EH (cell line): ENCODE measurements around the gene GALE.
"Not testable (repeated sequence)": the region's sequence is repeated elsewhere in the genome, so short reads cannot be mapped to it uniquely, and the experiment has no call there.

Experiments used
- DNase-seq: peaks from one replicate; pipeline ENCODE4 v3.0.0-alpha.2; 2015; ENCODE audit warnings: low read depth

GALE gene

GRCh38 chr1:23800400-23801337, at the start of gene GALE:
Gene GALE, minus strand, starts transcription at chr1:23800754. Its CDS starts 1,747 bp downstream, at chr1:23799007.
- DNase-seq, result peak; percentile 95

DNA sequence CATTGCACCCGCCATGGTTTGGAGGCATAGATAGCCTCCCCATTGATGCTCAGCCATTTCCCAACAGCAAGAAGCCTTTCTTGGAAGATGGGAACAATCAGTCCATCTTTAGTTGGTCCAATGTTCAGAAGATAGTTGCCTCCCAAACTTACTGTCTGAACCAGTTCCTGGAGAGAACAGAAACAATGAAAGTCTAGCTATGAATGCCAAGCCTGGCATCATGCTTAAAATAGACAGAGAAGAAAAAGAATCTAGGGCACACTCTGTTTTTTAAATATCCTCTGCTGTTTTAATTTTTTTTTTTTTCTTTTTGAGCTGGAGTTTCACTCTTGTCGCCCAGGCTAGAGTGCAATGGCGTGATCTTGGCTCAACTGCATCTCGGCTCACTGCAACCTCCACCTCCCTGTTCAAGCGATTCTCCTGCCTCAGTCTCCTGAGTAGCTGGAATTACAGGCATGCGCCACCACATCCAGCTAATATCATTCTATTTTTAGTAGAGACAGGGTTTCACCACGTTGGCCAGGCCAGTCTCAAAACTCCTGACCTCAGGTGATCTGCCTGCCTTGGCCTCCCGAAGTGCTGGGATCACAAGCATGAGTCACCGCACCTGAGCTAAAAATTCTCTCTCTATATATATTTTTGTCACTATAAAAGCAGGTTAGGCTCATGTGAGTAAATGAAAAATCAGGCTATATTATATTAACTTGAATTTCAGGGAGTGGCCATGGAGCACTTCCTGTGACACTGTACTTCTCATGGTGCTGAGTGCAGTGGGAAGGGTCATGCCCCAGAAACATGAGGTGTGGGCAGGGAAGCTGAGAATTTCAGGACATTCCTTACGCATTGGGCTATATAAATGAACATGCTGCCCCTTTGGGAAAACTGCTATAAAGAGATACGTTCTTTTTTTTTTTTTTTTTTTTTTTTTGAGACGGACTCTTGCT, 48.4 kb upstream of the GALE start:
- no peak for DNase-seq

- not testable (repeated sequence) for DNase-seq
Measured at GRCh38 chr1:23847482-23848095, 47.0 kb upstream of the GALE start.

DNA sequence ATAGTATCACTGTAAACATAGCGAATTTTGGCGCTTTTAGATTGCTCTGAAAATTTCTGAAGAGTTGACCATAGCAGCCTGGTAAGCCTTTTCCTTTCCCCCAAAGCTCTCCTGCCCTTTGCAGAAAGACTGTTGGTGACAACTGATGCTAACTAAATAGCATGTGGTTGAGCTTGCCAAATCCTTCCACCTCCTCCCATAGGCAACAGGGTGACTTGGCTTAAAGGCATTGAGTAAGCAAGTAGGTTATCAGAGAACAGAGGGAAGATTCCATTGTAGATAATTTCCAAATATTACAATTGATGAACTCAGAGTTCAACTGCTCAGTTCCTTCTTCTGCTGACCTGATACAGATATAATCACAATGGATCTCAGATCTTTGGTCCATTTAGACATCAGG, 44.6 kb upstream of the GALE start:
- no peak for DNase-seq

DNA sequence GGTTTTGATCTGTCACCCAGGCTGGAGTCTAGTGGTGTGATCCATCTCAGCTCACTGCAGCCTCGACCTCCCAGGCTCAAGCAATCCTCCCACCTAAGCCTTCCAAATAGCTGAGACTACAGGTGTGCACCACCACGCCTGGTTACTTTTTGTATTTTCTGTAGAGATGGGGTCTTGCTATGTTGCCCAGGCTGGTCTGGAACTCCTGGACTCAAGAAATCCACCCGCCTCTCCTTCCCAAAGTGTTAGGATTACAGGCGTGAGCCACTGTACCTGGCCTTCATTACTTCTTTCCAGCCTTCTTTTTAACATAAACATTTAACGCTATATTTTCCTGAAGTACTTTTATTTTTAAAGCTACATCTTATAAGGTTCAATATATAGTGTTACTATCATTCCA, 43.1 kb upstream of the GALE start:
- no peak for DNase-seq

DNA sequence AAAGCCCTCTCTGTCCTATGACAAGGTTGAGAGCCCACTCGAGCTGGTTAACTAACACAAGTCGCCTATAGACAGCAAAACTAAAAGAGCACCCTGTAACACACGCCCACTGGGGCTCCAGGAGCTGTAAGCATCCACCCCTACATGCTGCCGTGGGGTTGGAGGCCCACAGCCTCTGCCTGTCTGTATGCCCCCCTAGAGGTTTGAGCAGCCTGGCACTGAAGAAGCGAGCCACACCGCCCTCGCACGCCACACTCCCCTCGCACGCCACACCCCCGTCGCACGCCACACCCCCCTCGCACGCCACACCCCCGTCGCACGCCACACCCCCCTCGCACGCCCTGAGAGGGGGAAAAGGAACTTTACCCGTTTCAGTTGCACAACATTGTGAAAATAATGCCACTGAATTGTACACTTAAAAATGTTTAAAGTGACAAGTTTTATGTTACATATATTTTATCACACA, 37.9 kb upstream of the GALE start:
- peak; percentile 59 for DNase-seq

DNA sequence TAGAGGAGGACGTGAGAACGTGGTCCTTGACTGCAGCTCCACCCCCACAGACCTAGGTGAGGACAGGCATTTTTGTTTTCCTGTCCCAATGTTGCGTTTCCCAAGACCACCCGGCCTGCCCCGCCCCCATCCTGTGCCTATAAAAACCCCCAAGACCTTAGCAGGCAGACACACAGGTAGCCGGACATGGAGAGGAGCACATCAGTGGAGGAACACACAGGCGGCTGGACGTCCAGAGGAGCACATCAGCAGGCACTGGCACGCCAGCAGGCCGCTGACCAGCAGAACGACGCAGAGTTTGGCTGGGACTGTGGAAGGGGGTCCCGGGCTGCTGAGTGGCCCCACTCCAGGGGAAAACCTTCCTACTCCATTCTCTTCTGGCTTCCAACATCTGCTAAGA, 37.4 kb upstream of the GALE start:
- peak; percentile 2 for DNase-seq

GRCh38 chr1:23836037-23836436, 35.5 kb upstream of the GALE start:
- DNase-seq, result no peak

GRCh38 chr1:23834156-23834555, 33.6 kb upstream of the GALE start:
- DNase-seq, result not testable (repeated sequence)

GRCh38 chr1:23827717-23828116, 27.2 kb upstream of the GALE start:
- no peak for DNase-seq

DNA sequence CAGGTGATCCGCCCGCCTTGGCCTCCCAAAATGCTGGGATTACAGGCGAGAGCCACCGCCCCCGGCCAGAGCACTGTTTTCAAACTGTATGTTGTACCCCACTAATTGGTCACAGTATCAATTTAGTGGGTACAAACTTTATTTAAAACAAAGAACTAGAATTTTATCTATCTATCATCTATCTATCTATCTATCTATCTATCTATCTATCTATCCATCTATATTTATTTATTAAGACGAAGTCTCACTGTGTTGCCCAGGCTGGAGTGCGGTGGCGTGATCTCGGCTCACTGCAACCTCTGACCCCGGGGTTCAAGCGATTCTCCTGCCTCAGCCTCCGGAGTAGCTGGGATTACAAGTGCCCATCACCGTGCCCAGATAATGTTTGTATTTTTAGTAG, 26.0 kb upstream of the GALE start:
- DNase-seq, result not testable (repeated sequence)

DNA sequence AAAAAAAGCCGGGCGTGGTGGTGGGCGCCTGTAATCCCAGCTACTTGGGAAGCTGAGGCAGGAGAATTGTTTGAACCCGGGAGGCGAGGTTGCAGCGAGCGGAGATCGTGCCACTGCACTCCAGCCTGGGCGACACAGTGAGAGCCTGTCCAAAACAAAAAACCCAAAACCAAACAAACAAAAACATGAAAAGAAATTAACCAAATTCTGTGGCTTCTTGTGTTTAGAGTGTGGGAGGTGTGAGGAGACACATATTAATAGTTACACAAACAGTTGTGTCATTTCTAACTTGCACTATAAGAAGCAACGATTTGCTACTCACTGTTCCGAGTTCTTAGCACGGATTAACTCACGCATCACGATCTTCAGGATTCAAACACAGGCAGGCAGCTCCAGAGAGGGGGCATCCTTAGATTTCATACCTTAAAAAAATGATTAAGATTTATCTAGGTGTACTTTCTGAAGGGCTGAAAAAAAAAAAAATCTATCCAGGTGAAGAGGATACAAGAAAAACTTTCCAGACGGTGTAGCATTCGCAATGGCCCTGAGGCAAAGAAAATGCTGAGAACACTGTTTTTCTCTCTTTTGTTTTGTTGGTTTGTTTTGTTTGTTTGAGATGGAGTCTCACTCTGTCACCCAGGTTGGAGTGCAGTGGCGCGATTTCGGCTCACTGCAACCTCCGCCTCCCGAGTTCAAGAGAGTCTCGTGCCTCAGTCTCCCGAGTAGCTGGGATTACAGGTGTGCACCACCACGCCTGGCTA, 25.4 kb upstream of the GALE start:
- DNase-seq, result no peak

GRCh38 chr1:23825076-23825761, 24.7 kb upstream of the GALE start, which contains the start of gene HMGCL:
Gene HMGCL, minus strand, starts transcription at chr1:23825429. Its CDS starts 14 bp downstream, at chr1:23825415.
- DNase-seq, result peak; percentile 91

- DNase-seq, result no peak
Measured at GRCh38 chr1:23824711-23825075, 24.1 kb upstream of the GALE start.

DNA sequence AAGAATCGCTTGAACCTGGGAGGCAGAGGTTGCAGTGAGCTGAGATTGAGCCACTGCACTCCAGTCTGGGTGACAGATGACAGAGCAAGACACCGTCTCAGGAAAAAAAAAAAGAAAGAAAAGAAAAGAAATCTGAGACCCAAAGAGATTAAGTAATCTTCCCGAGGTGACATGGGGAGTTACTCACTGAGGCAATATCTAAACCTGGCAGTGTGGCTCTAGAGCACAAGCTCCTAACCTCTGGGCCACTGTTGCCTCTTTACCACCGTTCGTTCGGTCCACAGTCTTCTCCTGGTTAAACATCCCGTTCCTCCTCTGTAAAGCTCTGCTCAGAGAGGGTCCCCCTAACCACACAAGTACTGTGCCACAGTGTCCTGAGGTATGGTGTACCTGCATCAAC, 23.2 kb upstream of the GALE start:
- DNase-seq, result no peak

- no peak for DNase-seq
Measured at GRCh38 chr1:23817633-23818032, 17.1 kb upstream of the GALE start.

DNA sequence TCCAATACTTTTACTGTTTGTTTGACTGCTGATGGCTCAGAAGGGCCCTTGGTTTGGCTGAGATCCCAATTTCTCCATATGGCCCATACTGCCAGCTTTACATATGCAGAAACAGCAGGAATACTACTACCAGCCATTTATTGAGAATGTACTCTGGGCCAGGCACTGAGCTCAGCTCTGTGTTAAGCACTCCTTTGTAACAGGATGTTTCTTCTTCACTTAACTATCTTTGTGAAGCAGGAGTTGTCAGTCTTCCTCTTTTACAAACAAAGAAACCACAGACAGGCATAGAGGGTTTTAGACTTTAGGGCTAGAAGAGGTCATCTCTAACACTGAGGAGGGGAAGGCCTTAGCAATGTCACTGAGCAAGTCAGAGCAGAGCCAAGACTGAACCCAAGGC, 16.4 kb upstream of the GALE start:
- DNase-seq, result no peak

- DNase-seq, result no peak
Measured at GRCh38 chr1:23816361-23816760, 15.8 kb upstream of the GALE start.

DNA sequence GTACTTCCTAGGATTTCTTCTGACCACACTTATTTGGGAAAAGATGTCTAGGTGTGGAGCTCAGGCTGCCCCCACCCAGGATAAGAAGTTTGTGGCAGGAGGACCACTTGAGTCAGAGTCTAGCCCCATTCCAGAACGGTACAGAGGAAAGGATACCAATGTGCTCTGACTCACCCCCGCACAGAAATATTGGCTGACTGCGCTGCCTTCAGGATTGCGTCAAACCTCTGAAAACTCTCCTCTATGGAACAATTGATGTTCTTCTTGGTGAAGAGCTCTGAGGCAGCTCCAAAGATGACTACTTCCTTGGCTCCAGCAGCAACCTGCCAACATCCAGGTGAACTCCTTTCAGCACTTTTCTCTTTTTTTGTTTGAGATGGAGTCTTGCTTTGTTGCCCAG, 13.5 kb upstream of the GALE start:
- no peak for DNase-seq

GRCh38 chr1:23810818-23811540, 10.4 kb upstream of the GALE start:
- peak; percentile 35 for DNase-seq
